ENCODE results near the gene RTKN.

The RTKN gene

DNA sequence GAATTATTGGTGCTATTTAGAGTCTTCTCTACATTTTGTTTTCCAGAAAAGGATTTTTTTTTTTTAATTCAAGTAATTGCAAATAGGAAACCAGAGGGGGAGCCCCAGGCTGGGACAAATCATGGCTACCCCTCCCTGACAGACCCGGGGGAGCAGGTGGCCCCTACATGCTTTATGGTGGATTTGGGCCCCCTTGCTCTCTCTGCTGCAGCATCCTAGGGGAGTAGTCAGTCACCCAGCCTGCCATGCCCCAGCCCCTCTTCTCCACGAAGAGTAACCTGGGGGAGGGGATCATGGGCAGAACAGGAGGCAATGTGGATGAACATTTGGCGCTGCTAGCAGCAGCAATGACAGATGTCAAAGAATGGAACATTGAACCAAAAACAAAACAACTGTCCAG is 25.0 kb downstream of the RTKN start:
- DNase-seq: no peak

- no peak for DNase-seq
Observed at GRCh38 chr2:74415762-74416395, 25.9 kb downstream of the RTKN start.

- DNase-seq: no peak
Observed at GRCh38 chr2:74414881-74415761, 26.6 kb downstream of the RTKN start.

GRCh38 chr2:74414441-74414840 is 27.3 kb downstream of the RTKN start:
- no peak for DNase-seq

DNA sequence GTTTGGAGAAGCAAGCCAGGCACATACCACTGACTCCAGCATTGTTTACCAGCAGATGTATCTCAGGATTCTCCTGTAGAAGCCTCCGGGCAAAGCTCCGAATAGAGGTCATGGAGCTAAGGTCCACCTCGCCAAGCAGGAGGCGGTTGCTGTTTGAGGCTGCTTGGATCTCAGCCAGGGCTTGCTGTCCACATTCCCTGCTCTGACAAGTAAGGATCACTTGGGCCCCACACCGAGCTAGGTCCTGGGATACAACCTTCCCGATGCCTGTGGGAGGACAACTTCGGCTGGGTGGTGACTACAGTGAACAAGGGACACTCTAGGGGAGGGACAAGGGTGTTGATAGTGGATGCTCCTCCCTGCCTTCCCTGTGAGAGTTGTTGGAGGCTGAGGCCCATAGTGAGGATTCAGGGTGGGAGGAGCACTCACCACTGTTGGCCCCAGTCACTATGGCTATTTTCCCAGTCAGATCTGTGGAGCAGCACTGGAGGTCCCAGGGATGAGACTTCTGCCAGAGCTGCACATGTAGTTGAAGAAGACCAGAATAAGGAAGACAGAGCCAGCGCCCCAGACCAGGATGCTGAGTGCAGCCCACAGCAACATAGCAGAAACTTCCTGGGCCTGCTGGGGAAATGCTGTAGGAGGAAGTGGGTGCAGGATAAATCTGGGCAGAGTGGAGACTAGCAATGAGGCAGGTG is 28.6 kb downstream of the RTKN start:
- no peak for DNase-seq

DNA sequence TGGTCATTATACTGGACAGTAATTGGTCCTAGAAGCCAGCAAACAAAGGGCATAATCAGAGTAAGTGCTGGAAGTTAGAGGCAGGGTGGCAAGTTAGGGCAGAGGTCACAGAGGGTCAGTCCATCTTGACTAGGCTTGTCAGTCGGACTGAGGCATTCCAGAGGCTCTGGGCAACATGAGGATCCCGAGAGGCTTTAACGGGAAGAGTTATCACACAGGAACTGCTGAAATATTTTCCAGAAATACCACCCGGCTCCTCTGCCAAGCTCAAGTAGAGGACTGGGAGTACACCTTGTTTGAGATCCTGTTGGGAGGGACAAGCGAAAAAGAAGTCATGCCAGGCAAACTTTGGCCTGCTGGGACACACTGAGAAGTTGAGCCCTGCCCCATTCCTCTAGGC is 34.1 kb downstream of the RTKN start:
- no peak for DNase-seq

GRCh38 chr2:74406035-74406434 is 35.7 kb downstream of the RTKN start:
- no peak for DNase-seq

- no peak for DNase-seq
Observed at GRCh38 chr2:74401891-74402290, 39.8 kb downstream of the RTKN start.

GRCh38 chr2:74399785-74400184 is 42.0 kb downstream of the RTKN start:
- DNase-seq: no peak

DNA sequence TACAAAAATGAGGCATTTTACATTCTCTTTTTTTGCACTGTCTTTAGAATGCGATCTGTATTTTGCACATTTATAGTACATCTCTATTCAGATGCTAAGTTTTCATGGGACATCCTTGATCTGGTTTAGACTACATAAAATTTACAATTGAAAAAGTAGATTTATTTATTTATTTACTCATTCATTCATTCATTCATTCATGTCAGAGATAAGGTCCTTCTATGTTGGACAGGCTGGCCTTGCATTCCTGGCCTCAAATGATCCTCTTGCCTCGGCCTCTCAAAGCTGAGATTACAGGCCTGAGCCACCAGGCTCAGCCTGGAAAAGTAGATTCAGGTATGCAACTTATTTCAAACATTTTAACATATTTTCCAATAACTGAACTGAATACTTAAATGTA is 45.6 kb downstream of the RTKN start:
- DNase-seq: no peak

- DNase-seq: no peak
Observed at GRCh38 chr2:74393525-74393924, 48.2 kb downstream of the RTKN start.

- DNase-seq: no peak
Observed at GRCh38 chr2:74392449-74392743, 49.3 kb downstream of the RTKN start.

GRCh38 chr2:74391580-74392448 is 49.9 kb downstream of the RTKN start:
- no peak for DNase-seq

GRCh38 chr2:74391209-74391579 is 50.5 kb downstream of the RTKN start:
- DNase-seq: no peak

GRCh38 chr2:74390606-74391005 is 51.1 kb downstream of the RTKN start:
- DNase-seq: no peak

- no peak for DNase-seq
Observed at GRCh38 chr2:74387346-74387745, 54.4 kb downstream of the RTKN start.

DNA sequence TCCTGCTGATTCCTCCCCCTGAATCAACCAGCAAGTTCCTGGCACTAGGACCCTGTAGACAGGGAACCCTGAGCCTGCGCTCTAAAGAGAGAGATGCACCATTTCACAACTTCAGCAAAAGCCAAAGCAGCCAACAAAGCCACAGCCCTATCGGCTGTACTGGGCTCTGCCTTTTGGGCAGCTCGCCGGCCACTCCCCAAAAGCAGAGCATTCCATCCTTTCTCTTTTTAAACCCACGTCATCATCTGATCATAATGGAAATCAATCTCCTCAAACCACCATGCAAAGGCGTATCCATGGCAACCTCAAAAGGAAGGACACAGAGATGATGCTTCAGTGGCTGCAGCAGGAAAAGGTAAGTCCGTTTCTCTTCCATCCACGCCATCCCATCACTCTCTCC is 56.3 kb downstream of the RTKN start:
- no peak for DNase-seq

DNA sequence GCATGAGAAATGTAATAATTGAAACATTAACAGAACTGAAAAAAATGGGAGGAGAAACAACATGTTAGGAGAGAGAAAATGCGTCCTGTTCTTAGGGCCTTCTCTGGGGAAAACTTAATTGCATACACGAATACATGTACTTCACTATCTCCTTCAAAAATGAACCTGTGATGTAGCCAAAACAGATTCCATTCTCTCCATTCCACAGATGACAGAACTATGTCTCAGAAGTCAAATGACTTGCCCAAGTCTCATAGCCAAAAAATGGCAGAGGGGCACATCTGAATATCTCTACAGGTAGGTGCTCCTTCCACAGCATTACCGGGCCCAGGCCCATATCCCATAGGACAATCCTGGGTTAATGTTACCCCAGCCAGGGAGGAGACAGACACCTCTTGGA is 57.7 kb downstream of the RTKN start:
- DNase-seq: no peak

- no peak for DNase-seq
Observed at GRCh38 chr2:74383254-74383653, 58.5 kb downstream of the RTKN start.

GRCh38 chr2:74381751-74382150 is 60.0 kb downstream of the RTKN start:
- DNase-seq: no peak

DNA sequence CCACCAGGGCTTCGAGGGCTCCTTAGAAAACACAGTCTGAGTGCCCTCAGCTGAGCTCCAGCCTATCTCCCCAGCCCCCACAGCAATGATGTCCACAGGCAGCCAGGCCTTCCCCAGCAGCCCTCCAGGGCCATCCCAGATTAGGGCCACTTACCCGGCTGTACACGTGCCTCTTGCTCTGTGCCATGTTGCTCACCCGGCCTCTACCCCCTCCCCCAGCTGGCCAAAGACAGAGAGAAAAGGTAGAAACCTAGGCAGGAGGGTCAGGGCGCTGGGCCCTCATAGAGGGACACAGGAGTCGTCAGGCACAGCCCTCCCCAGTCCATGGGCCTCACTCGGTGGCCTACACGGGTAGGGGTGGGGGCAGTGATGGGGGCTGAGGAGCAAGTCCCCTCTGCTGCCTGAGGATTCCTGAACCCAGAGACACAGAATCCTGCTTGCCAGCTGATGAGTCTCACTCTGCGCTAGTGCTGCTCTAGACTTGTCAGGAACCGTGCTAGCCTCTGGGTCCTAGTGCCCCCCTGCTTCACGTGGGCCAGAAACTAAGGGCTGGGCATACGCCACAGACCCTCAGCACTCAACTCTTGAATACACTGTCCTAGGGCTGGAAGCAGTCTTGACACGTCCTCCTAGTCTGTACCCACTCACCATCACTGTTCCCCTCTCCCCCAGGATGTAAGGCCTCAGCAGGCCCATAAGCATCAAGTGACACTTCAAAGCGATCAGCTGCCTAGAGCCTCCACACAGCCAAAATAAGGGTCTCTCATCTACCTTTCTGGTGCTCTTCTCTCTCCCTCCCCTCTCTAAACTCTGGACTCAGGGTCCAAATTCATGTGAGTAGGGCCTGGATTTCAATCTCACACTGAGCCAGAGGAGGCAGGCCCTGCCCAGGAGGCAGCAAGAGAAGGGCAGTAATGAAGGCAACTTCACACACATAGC is 61.6 kb downstream of the RTKN start, which contains the start of gene DCTN1:
TSS of gene DCTN1 (minus strand) at position 461 of the 939 bp plus-strand sequence. CDS start at position 187, 274 bp downstream.
- DNase-seq: no peak

GRCh38 chr2:74378007-74378406 is 63.7 kb downstream of the RTKN start:
- DNase-seq: no peak
